ENCODE measurements around the gene CACUL1. TPM values are rescaled to one million over a fixed set of nuclear protein-coding genes. Genes with fewer than 3 reads are reported as not detected.
"Not testable (repeated sequence)": the region's sequence is repeated elsewhere in the genome, so short reads cannot be mapped to it uniquely, and the experiment has no call there.

Gene CACUL1
- total RNA-seq, 1 experiment from 2014 or later: 62.5 TPM

DNA sequence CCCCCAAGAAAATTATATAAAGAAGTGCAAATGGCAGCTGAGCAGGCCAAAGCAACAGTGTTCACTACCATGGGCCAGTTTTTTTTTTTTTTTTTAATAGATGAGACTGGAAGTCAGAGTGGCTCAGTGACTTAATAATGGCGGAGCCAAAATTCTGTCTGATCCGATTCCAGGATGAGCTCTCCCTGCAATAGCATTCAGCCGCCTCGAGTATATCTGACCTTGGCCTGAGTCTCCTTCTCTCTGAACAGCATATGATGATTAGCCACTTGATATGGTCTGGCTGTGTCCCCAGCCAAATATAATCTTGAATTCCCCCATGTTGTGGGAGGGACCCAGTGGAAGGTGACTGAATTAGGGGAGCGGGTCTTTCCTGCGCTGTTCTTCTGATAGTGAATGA lies 82.6 kb downstream of the CACUL1 start:
- H2AFZ ChIP-seq: no peak overlapping the region
- H3K36me3 ChIP-seq (ENCODE audit: low read depth): 0 out of 2 replicates have a peak, but pooled peaks cover 3% of the 10 kb centered on the region
- no peak for DNase-seq
- no peaks in the 10 kb centered on the region for H3K79me2 ChIP-seq (ENCODE audit: low read depth)
- no TSS peak for BruUV-seq (replicated peaks)
- H3K27ac ChIP-seq: no peak overlapping the region
- no peak overlapping the region for H3K4me3 ChIP-seq
- ChIA-PET CTCF (no interaction called here), POLR2A (ENCODE audit: unreplicated experiment) (interaction anchor here (0.6 kb wide), 1 partner anchor 34 kb away, joined by 4 read pairs; no protein-coding TSS in a partner anchor)
- H3F3A ChIP-seq (ENCODE audit: insufficient read depth, low read depth): no peaks in the 10 kb centered on the region
- no peaks in the 10 kb centered on the region for H3K4me1 ChIP-seq (replicated peaks; ENCODE audit: insufficient read depth)
- H3K27me3 ChIP-seq (ENCODE audit: insufficient read depth, low read depth): no peaks in the 10 kb centered on the region
- H3K4me2 ChIP-seq: no peak overlapping the region
- no peak for TF ChIP-seq EZH2 (IDR thresholded peaks at IDR 0.05; ENCODE audit: low read depth)
- TF ChIP-seq, protein P1, sequence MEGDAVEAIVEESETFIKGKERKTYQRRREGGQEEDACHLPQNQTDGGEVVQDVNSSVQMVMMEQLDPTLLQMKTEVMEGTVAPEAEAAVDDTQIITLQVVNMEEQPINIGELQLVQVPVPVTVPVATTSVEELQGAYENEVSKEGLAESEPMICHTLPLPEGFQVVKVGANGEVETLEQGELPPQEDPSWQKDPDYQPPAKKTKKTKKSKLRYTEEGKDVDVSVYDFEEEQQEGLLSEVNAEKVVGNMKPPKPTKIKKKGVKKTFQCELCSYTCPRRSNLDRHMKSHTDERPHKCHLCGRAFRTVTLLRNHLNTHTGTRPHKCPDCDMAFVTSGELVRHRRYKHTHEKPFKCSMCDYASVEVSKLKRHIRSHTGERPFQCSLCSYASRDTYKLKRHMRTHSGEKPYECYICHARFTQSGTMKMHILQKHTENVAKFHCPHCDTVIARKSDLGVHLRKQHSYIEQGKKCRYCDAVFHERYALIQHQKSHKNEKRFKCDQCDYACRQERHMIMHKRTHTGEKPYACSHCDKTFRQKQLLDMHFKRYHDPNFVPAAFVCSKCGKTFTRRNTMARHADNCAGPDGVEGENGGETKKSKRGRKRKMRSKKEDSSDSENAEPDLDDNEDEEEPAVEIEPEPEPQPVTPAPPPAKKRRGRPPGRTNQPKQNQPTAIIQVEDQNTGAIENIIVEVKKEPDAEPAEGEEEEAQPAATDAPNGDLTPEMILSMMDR (conservative IDR thresholded peaks at IDR 0.05): no peak
- no peaks in the 10 kb centered on the region for H3K9me3 ChIP-seq (ENCODE audit: insufficient read depth, low read depth)
- intact Hi-C loops (cut with micrococcal nuclease; ENCODE audit: unreplicated experiment): no loop called here
- H4K20me1 ChIP-seq (ENCODE audit: insufficient read depth): no peaks in the 10 kb centered on the region
- no peaks in the 10 kb centered on the region for H3K9me2 ChIP-seq (ENCODE audit: insufficient read depth)

GRCh38 chr10:118671221-118671620 lies 83.5 kb downstream of the CACUL1 start:
- H3K4me1 ChIP-seq (replicated peaks; ENCODE audit: insufficient read depth); BruUV-seq (replicated peaks); H3K36me3 ChIP-seq (ENCODE audit: low read depth); H3K27ac ChIP-seq; H4K20me1 ChIP-seq (ENCODE audit: insufficient read depth); POLR2A ChIA-PET (ENCODE audit: unreplicated experiment); H3F3A ChIP-seq (ENCODE audit: insufficient read depth, low read depth); H3K79me2 ChIP-seq (ENCODE audit: low read depth); DNase-seq; H3K27me3 ChIP-seq (ENCODE audit: insufficient read depth, low read depth); H3K9me2 ChIP-seq (ENCODE audit: insufficient read depth); H2AFZ ChIP-seq; H3K9me3 ChIP-seq (ENCODE audit: insufficient read depth, low read depth); H3K4me3 ChIP-seq; CTCF ChIA-PET; H3K4me2 ChIP-seq: not testable (repeated sequence)
- intact Hi-C loops (cut with micrococcal nuclease; ENCODE audit: unreplicated experiment): loop anchor here (2.0 kb wide), 1 partner anchor 66 kb away; no protein-coding TSS in a partner anchor

DNA sequence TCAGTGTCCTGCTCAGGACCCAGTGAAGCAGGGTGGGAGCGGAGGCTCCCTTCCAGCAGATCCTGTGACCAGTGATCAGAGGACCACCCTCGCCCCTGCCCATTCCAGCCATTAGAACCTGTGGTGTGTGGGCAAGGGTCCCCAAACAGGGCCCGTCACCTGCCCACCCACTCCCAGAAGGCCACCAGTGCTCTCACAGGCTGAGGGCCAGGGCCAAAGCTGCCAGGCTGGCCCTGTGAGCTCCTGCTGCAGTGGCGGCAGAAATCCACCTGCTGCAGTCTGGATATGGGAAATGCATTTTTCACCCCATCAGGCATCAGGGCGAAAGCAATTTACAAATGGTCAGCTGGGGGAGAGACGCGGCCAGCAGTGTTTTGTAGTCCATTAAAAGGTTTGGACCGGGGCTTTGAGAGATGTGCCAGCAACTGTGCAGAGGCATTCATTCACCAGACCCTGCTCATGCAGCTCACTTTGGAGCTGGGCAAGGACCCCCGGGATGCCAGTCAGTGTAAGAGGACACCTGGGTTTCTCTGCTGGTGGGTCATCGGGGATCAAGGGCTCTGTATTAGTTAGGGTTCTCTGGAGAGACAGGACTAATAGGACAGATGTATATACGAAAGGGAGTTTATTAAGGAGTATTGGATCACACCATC lies 84.2 kb downstream of the CACUL1 start:
- no peak overlapping the region for H3K4me3 ChIP-seq
- no peaks in the 10 kb centered on the region for H3K27me3 ChIP-seq (ENCODE audit: insufficient read depth, low read depth)
- no peaks in the 10 kb centered on the region for H3K36me3 ChIP-seq (ENCODE audit: low read depth)
- H3K9me2 ChIP-seq (ENCODE audit: insufficient read depth): no peaks in the 10 kb centered on the region
- BruUV-seq (replicated peaks): no TSS peak
- no peaks in the 10 kb centered on the region for H3K4me1 ChIP-seq (replicated peaks; ENCODE audit: insufficient read depth)
- no peak overlapping the region for H2AFZ ChIP-seq
- ChIA-PET CTCF (no interaction called here), POLR2A (ENCODE audit: unreplicated experiment) (no interaction called here)
- no peak overlapping the region for H3K27ac ChIP-seq
- intact Hi-C loops (cut with micrococcal nuclease; ENCODE audit: unreplicated experiment): loop anchor here (2.0 kb wide), 1 partner anchor 66 kb away; no protein-coding TSS in a partner anchor
- H3K79me2 ChIP-seq (ENCODE audit: low read depth): no peaks in the 10 kb centered on the region
- no peaks in the 10 kb centered on the region for H4K20me1 ChIP-seq (ENCODE audit: insufficient read depth)
- no peaks in the 10 kb centered on the region for H3K9me3 ChIP-seq (ENCODE audit: insufficient read depth, low read depth)
- H3K4me2 ChIP-seq: no peak overlapping the region
- no peak for TF ChIP-seq EZH2 (IDR thresholded peaks at IDR 0.05; ENCODE audit: low read depth)
- TF ChIP-seq, protein P1 (conservative IDR thresholded peaks at IDR 0.05): no peak
- no peaks in the 10 kb centered on the region for H3F3A ChIP-seq (ENCODE audit: insufficient read depth, low read depth)
- no peak for DNase-seq

DNA sequence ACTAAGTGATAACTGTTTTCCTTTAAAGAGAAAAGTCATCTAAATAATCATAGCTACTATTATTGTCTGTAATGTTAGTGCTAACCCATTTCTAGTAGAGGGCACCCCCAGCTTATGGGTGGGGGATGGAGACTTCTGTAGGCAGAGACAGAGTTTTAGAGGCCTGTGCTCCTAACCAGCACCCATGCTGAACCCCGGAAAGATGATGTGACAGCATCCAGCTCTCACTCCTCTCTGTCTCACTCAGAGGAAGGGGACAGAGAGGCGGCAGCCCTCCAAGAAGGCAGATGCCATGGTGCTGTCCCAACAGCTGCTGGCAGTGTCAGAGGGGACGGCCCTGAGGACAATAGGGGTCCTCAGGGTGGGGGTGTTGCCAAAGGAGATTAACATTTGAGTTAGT lies 84.9 kb downstream of the CACUL1 start:
- CTCF ChIA-PET: no interaction called here
- H3K79me2 ChIP-seq (ENCODE audit: low read depth): no peaks in the 10 kb centered on the region
- H3K27ac ChIP-seq: no peak overlapping the region
- H3K4me1 ChIP-seq (replicated peaks; ENCODE audit: insufficient read depth): no peaks in the 10 kb centered on the region
- no peaks in the 10 kb centered on the region for H3K27me3 ChIP-seq (ENCODE audit: insufficient read depth, low read depth)
- H3K4me3 ChIP-seq: no peak overlapping the region
- intact Hi-C loops (cut with micrococcal nuclease; ENCODE audit: unreplicated experiment): loop anchor here (2.0 kb wide), 1 partner anchor 65 kb away; no protein-coding TSS in a partner anchor
- no peak overlapping the region for H3K4me2 ChIP-seq
- no peak for TF ChIP-seq EZH2 (IDR thresholded peaks at IDR 0.05; ENCODE audit: low read depth)
- TF ChIP-seq, protein P1 (conservative IDR thresholded peaks at IDR 0.05): no peak
- H3F3A ChIP-seq (ENCODE audit: insufficient read depth, low read depth): no peaks in the 10 kb centered on the region
- no peaks in the 10 kb centered on the region for H3K9me2 ChIP-seq (ENCODE audit: insufficient read depth)
- H3K36me3 ChIP-seq (ENCODE audit: low read depth): no peaks in the 10 kb centered on the region
- no peaks in the 10 kb centered on the region for H3K9me3 ChIP-seq (ENCODE audit: insufficient read depth, low read depth)
- no peaks in the 10 kb centered on the region for H4K20me1 ChIP-seq (ENCODE audit: insufficient read depth)
- no peak overlapping the region for H2AFZ ChIP-seq
- POLR2A ChIA-PET (ENCODE audit: unreplicated experiment): no interaction called here
- no TSS peak for BruUV-seq (replicated peaks)
- DNase-seq: no peak

Measured in PC-9 (cell line).